ENCODE measurements around the gene PHF21B. TPM values are rescaled to one million over a fixed set of nuclear protein-coding genes. Genes with fewer than 3 reads are reported as not detected.

PHF21B gene
- total and polyA plus RNA-seq, 12 donors = 0.30 to 4.4 (median 1.8) TPM

- Histone ChIP-seq H3K9me3 (replicated peaks in 1 of 3) (no peaks in the 10 kb centered on the region), H3K27me3 (no peaks in the 10 kb centered on the region), H3K27ac (no peak overlapping the region), H3K4me3 (no peak overlapping the region), H3K36me3 (replicated peaks in 1 of 2) (no peaks in the 10 kb centered on the region), H3K4me1 (replicated peaks in 1 of 2) (peaks cover 0 to 6% of the 10 kb centered on the region in 2 donors)
- intact Hi-C loops (cut with DNase I) = no loop called here
- 63 to 75% (median 67%) methylated on average over 16 to 22 of the region's 22 CpGs for WGBS, 4 donors
- TF ChIP-seq, protein P1, sequence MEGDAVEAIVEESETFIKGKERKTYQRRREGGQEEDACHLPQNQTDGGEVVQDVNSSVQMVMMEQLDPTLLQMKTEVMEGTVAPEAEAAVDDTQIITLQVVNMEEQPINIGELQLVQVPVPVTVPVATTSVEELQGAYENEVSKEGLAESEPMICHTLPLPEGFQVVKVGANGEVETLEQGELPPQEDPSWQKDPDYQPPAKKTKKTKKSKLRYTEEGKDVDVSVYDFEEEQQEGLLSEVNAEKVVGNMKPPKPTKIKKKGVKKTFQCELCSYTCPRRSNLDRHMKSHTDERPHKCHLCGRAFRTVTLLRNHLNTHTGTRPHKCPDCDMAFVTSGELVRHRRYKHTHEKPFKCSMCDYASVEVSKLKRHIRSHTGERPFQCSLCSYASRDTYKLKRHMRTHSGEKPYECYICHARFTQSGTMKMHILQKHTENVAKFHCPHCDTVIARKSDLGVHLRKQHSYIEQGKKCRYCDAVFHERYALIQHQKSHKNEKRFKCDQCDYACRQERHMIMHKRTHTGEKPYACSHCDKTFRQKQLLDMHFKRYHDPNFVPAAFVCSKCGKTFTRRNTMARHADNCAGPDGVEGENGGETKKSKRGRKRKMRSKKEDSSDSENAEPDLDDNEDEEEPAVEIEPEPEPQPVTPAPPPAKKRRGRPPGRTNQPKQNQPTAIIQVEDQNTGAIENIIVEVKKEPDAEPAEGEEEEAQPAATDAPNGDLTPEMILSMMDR (IDR thresholded peaks at IDR 0.05) = no peak
- TF ChIP-seq POLR2A (IDR thresholded peaks at IDR 0.05) = no peak
- no peak for DNase-seq
Measured at GRCh38 chr22:44933666-44934453, 75.9 kb downstream of the PHF21B start.

GRCh38 chr22:44932493-44932892, 77.3 kb downstream of the PHF21B start:
- DNase-seq = no peak
- WGBS, 4 donors = 93 to 100% (median 97%) methylated on average over 4 to 11 of the region's 11 CpGs; no CpG with 5 or more reads in 1 of the 4 donors
- no peak overlapping the region for H3K4me3 ChIP-seq

DNA sequence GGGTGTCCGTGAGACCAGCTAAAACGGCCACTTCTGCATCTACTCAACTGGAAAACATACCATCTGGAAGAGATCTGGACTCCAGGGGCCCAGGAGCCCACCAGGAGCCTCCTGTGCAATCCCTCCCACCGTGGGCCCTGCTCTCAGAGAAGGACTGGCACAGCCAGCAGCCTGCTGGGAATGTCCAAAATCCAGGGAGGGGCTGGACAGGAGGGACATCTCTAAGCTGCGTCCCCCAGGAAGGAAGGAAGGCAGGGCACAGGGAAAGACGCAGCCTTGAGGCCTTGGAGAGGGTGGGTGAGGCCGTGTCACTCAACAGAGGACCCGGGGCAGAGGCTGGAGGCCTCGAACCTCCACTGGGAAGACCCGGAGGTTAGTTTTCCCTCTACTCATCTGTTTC, 78.0 kb downstream of the PHF21B start:
- H3K4me3 ChIP-seq = no peak overlapping the region
- intact Hi-C loops (cut with DNase I) = no loop called here
- no peaks in the 10 kb centered on the region for H3K9me3 ChIP-seq (replicated peaks in 1 of 3)
- peaks cover 0 to 6% of the 10 kb centered on the region in 2 donors for H3K4me1 ChIP-seq (replicated peaks in 1 of 2)
- no peak overlapping the region for H3K27ac ChIP-seq
- DNase-seq = no peak
- TF ChIP-seq, protein P1 (IDR thresholded peaks at IDR 0.05) = no peak
- no peak for TF ChIP-seq POLR2A (IDR thresholded peaks at IDR 0.05)
- H3K36me3 ChIP-seq (replicated peaks in 1 of 2) = no peaks in the 10 kb centered on the region
- no peaks in the 10 kb centered on the region for H3K27me3 ChIP-seq
- 79 to 87% (median 82%) methylated on average over 7 to 9 of the region's 9 CpGs for WGBS, 4 donors

More at GRCh38 chr22:44932493-44932892, 77.3 kb downstream of the PHF21B start:
- no peaks in the 10 kb centered on the region for H3K9me3 ChIP-seq (replicated peaks in 1 of 3)
- TF ChIP-seq, protein P1 (IDR thresholded peaks at IDR 0.05) = no peak
- no peak for TF ChIP-seq POLR2A (IDR thresholded peaks at IDR 0.05)
- H3K4me1 ChIP-seq (replicated peaks in 1 of 2) = peaks cover 0 to 6% of the 10 kb centered on the region in 2 donors
- intact Hi-C loops (cut with DNase I) = no loop called here
- no peaks in the 10 kb centered on the region for H3K36me3 ChIP-seq (replicated peaks in 1 of 2)
- H3K27ac ChIP-seq = no peak overlapping the region
- no peaks in the 10 kb centered on the region for H3K27me3 ChIP-seq

DNA sequence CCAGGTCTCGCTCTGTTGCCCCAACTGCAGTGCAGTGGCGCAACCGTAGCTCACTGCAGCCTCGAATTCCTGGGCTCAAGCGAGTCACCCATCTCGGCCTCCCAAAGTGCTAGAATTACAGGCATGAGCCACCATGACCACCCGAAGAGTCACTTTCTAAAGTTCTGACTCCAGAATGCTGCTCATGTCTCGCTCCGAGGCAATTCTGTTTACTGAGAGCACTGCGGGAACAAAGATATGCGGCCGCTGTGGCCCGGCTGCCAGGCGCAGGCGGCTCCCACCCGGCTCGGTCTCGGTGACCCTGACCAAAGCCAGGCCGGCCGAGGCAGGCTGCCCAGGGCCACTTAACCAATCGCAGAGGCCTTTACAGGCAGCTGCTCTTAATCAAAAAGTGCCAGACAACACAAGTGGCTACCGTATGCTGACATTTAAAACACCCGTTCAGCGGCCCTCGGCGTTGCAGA, 78.7 kb downstream of the PHF21B start:
- Histone ChIP-seq H3K36me3 (replicated peaks in 1 of 2) (no peaks in the 10 kb centered on the region), H3K4me1 (replicated peaks in 1 of 2) (peaks cover 0 to 6% of the 10 kb centered on the region in 2 donors), H3K9me3 (replicated peaks in 1 of 3) (no peaks in the 10 kb centered on the region), H3K27me3 (no peaks in the 10 kb centered on the region), H3K27ac (peak overlapping the region in 3 of 5 donors; percentile 8 to 17 (median 14)), H3K4me3 (no peak overlapping the region)
- DNase-seq = peak; percentile 76 to 89 (median 86)
- WGBS, 4 donors = 35 to 48% (median 41%) methylated on average over 19 to 26 of the region's 26 CpGs
- peak in 1 of 2 donors; percentile 21 for TF ChIP-seq POLR2A (IDR thresholded peaks at IDR 0.05)
- TF ChIP-seq, protein P1 (IDR thresholded peaks at IDR 0.05) = no peak
- intact Hi-C loops (cut with DNase I) = no loop called here
